Measurements from ENCODE around the gene GRK1.

The GRK1 gene

GRCh38 chr13:113732176-113732960, 65.3 kb downstream of the GRK1 start:
- no peaks in the 10 kb centered on the region for H3K36me3 ChIP-seq (ENCODE audit: control insufficient read depth, insufficient read depth, low read length)
- H3K27ac ChIP-seq (ENCODE audit: low read depth, low read length, severe bottlenecking), result no peak overlapping the region
- H3K9me3 ChIP-seq (ENCODE audit: control insufficient read depth, low read length), result no peaks in the 10 kb centered on the region
- 93 to 94% methylated on average over 27 to 29 of the region's 29 CpGs for WGBS, 2 experiments (ENCODE audit: insufficient coverage in 2 of 2)
- no peak overlapping the region for H3K4me3 ChIP-seq (ENCODE audit: extremely low read depth, insufficient read depth, low read length, poor library complexity, severe bottlenecking)
- no peaks in the 10 kb centered on the region for H3K4me1 ChIP-seq (ENCODE audit: control insufficient read depth, insufficient read depth, low read length, poor library complexity, severe bottlenecking)

GRCh38 chr13:113732961-113733950, 66.2 kb downstream of the GRK1 start:
- 86 to 91% methylated on average over 27 to 46 of the region's 55 CpGs for WGBS, 2 experiments (ENCODE audit: insufficient coverage in 2 of 2)
- no peak overlapping the region for H3K4me3 ChIP-seq (ENCODE audit: extremely low read depth, insufficient read depth, low read length, poor library complexity, severe bottlenecking)
- H3K9me3 ChIP-seq (ENCODE audit: control insufficient read depth, low read length), result no peaks in the 10 kb centered on the region
- H3K4me1 ChIP-seq (ENCODE audit: control insufficient read depth, insufficient read depth, low read length, poor library complexity, severe bottlenecking), result no peaks in the 10 kb centered on the region
- H3K36me3 ChIP-seq (ENCODE audit: control insufficient read depth, insufficient read depth, low read length), result no peaks in the 10 kb centered on the region
- no peak overlapping the region for H3K27ac ChIP-seq (ENCODE audit: low read depth, low read length, severe bottlenecking)

GRCh38 chr13:113734099-113734825, 67.2 kb downstream of the GRK1 start:
- Histone ChIP-seq H3K36me3 (ENCODE audit: control insufficient read depth, insufficient read depth, low read length) (no peaks in the 10 kb centered on the region), H3K4me3 (ENCODE audit: extremely low read depth, insufficient read depth, low read length, poor library complexity, severe bottlenecking) (no peak overlapping the region), H3K4me1 (ENCODE audit: control insufficient read depth, insufficient read depth, low read length, poor library complexity, severe bottlenecking) (no peaks in the 10 kb centered on the region), H3K27ac (ENCODE audit: low read depth, low read length, severe bottlenecking) (no peak overlapping the region), H3K9me3 (ENCODE audit: control insufficient read depth, low read length) (no peaks in the 10 kb centered on the region)
- WGBS, 2 experiments (ENCODE audit: insufficient coverage in 2 of 2), result 91 to 93% methylated on average over 26 of the region's 26 CpGs

GRCh38 chr13:113734826-113735125, 67.8 kb downstream of the GRK1 start:
- Histone ChIP-seq H3K4me1 (ENCODE audit: control insufficient read depth, insufficient read depth, low read length, poor library complexity, severe bottlenecking) (no peaks in the 10 kb centered on the region), H3K4me3 (ENCODE audit: extremely low read depth, insufficient read depth, low read length, poor library complexity, severe bottlenecking) (no peak overlapping the region), H3K27ac (ENCODE audit: low read depth, low read length, severe bottlenecking) (no peak overlapping the region), H3K9me3 (ENCODE audit: control insufficient read depth, low read length) (no peaks in the 10 kb centered on the region), H3K36me3 (ENCODE audit: control insufficient read depth, insufficient read depth, low read length) (no peaks in the 10 kb centered on the region)
- 84 to 89% methylated on average over 7 of the region's 8 CpGs for WGBS, 2 experiments (ENCODE audit: insufficient coverage in 2 of 2)

GRCh38 chr13:113735194-113735593, 68.2 kb downstream of the GRK1 start:
- Histone ChIP-seq H3K9me3 (ENCODE audit: control insufficient read depth, low read length) (no peaks in the 10 kb centered on the region), H3K36me3 (ENCODE audit: control insufficient read depth, insufficient read depth, low read length) (no peaks in the 10 kb centered on the region), H3K4me1 (ENCODE audit: control insufficient read depth, insufficient read depth, low read length, poor library complexity, severe bottlenecking) (no peaks in the 10 kb centered on the region), H3K4me3 (ENCODE audit: extremely low read depth, insufficient read depth, low read length, poor library complexity, severe bottlenecking) (no peak overlapping the region), H3K27ac (ENCODE audit: low read depth, low read length, severe bottlenecking) (no peak overlapping the region)
- 84 to 91% methylated on average over 19 to 20 of the region's 26 CpGs for WGBS, 2 experiments (ENCODE audit: insufficient coverage in 2 of 2)

- WGBS, 2 experiments (ENCODE audit: insufficient coverage in 2 of 2), result 93 to 94% methylated on average over 13 to 14 of the region's 14 CpGs
- Histone ChIP-seq H3K4me3 (ENCODE audit: extremely low read depth, insufficient read depth, low read length, poor library complexity, severe bottlenecking) (no peak overlapping the region), H3K9me3 (ENCODE audit: control insufficient read depth, low read length) (no peaks in the 10 kb centered on the region), H3K27ac (ENCODE audit: low read depth, low read length, severe bottlenecking) (no peak overlapping the region), H3K36me3 (ENCODE audit: control insufficient read depth, insufficient read depth, low read length) (no peaks in the 10 kb centered on the region), H3K4me1 (ENCODE audit: control insufficient read depth, insufficient read depth, low read length, poor library complexity, severe bottlenecking) (no peaks in the 10 kb centered on the region)
Measured at GRCh38 chr13:113735750-113736149, 68.7 kb downstream of the GRK1 start.

GRCh38 chr13:113736258-113736731, 69.3 kb downstream of the GRK1 start:
- H3K4me1 ChIP-seq (ENCODE audit: control insufficient read depth, insufficient read depth, low read length, poor library complexity, severe bottlenecking), result no peaks in the 10 kb centered on the region
- H3K4me3 ChIP-seq (ENCODE audit: extremely low read depth, insufficient read depth, low read length, poor library complexity, severe bottlenecking), result no peak overlapping the region
- no peak overlapping the region for H3K27ac ChIP-seq (ENCODE audit: low read depth, low read length, severe bottlenecking)
- no peaks in the 10 kb centered on the region for H3K9me3 ChIP-seq (ENCODE audit: control insufficient read depth, low read length)
- WGBS, 2 experiments (ENCODE audit: insufficient coverage in 2 of 2), result 84 to 87% methylated on average over 7 to 8 of the region's 10 CpGs
- no peaks in the 10 kb centered on the region for H3K36me3 ChIP-seq (ENCODE audit: control insufficient read depth, insufficient read depth, low read length)

- Histone ChIP-seq H3K4me1 (ENCODE audit: control insufficient read depth, insufficient read depth, low read length, poor library complexity, severe bottlenecking) (no peaks in the 10 kb centered on the region), H3K9me3 (ENCODE audit: control insufficient read depth, low read length) (no peaks in the 10 kb centered on the region), H3K4me3 (ENCODE audit: extremely low read depth, insufficient read depth, low read length, poor library complexity, severe bottlenecking) (no peak overlapping the region), H3K27ac (ENCODE audit: low read depth, low read length, severe bottlenecking) (no peak overlapping the region), H3K36me3 (ENCODE audit: control insufficient read depth, insufficient read depth, low read length) (no peaks in the 10 kb centered on the region)
- 83 to 90% methylated on average over 4 to 5 of the region's 5 CpGs for WGBS, 2 experiments (ENCODE audit: insufficient coverage in 2 of 2)
Measured at GRCh38 chr13:113737803-113738202, 70.8 kb downstream of the GRK1 start.

GRCh38 chr13:113739527-113740285, 72.7 kb downstream of the GRK1 start:
- WGBS, 2 experiments (ENCODE audit: insufficient coverage in 2 of 2), result 86 to 90% methylated on average over 19 to 22 of the region's 22 CpGs
- H3K4me3 ChIP-seq (ENCODE audit: extremely low read depth, insufficient read depth, low read length, poor library complexity, severe bottlenecking), result no peak overlapping the region
- H3K36me3 ChIP-seq (ENCODE audit: control insufficient read depth, insufficient read depth, low read length), result no peaks in the 10 kb centered on the region
- H3K4me1 ChIP-seq (ENCODE audit: control insufficient read depth, insufficient read depth, low read length, poor library complexity, severe bottlenecking), result no peaks in the 10 kb centered on the region
- no peaks in the 10 kb centered on the region for H3K9me3 ChIP-seq (ENCODE audit: control insufficient read depth, low read length)
- no peak overlapping the region for H3K27ac ChIP-seq (ENCODE audit: low read depth, low read length, severe bottlenecking)

GRCh38 chr13:113740286-113740556, 73.2 kb downstream of the GRK1 start:
- Histone ChIP-seq H3K4me1 (ENCODE audit: control insufficient read depth, insufficient read depth, low read length, poor library complexity, severe bottlenecking) (no peaks in the 10 kb centered on the region), H3K9me3 (ENCODE audit: control insufficient read depth, low read length) (no peaks in the 10 kb centered on the region), H3K4me3 (ENCODE audit: extremely low read depth, insufficient read depth, low read length, poor library complexity, severe bottlenecking) (no peak overlapping the region), H3K36me3 (ENCODE audit: control insufficient read depth, insufficient read depth, low read length) (no peaks in the 10 kb centered on the region), H3K27ac (ENCODE audit: low read depth, low read length, severe bottlenecking) (no peak overlapping the region)
- 91% methylated on average over 4 to 7 of the region's 9 CpGs for WGBS, 2 experiments (ENCODE audit: insufficient coverage in 2 of 2)
